ENCODE data around the gene ZFP36L1. TPM values are rescaled to one million over a fixed set of nuclear protein-coding genes. Genes with fewer than 3 reads are reported as not detected.

The ZFP36L1 gene
- total RNA-seq, 1 donor from 2014 or later, result 180 TPM

- H3K27ac Mint-ChIP-seq (ENCODE audit: unreplicated experiment), result peak overlapping the region; percentile 92
- H3K9me3 Mint-ChIP-seq (ENCODE audit: low read depth), result peaks cover 24% of the 10 kb centered on the region
- H3K4me1 Mint-ChIP-seq (ENCODE audit: low read depth), result peaks cover 64% of the 10 kb centered on the region
- H3K36me3 Mint-ChIP-seq (ENCODE audit: low read depth), result peaks cover 15% of the 10 kb centered on the region
- TF ChIP-seq CTCF (IDR thresholded peaks at IDR 0.05), result no peak
- no peak for DNase-seq (ENCODE audit: low spot score)
- no peak overlapping the region for H3K4me3 Mint-ChIP-seq (ENCODE audit: unreplicated experiment)
- H3K27me3 Mint-ChIP-seq (ENCODE audit: low read depth), result no peaks in the 10 kb centered on the region
Observed at GRCh38 chr14:68800953-68801352, 8.1 kb upstream of the ZFP36L1 start.

GRCh38 chr14:68800390-68800789 is 7.5 kb upstream of the ZFP36L1 start:
- Mint-ChIP-seq H3K4me3 (ENCODE audit: unreplicated experiment) (no peak overlapping the region), H3K27me3 (ENCODE audit: low read depth) (no peaks in the 10 kb centered on the region), H3K9me3 (ENCODE audit: low read depth) (peaks cover 24% of the 10 kb centered on the region), H3K36me3 (ENCODE audit: low read depth) (peaks cover 15% of the 10 kb centered on the region), H3K27ac (ENCODE audit: unreplicated experiment) (peak overlapping the region; percentile 92), H3K4me1 (ENCODE audit: low read depth) (peaks cover 59% of the 10 kb centered on the region)
- no peak for DNase-seq (ENCODE audit: low spot score)
- TF ChIP-seq CTCF (IDR thresholded peaks at IDR 0.05), result no peak

GRCh38 chr14:68798621-68799020 is 5.8 kb upstream of the ZFP36L1 start:
- no peaks in the 10 kb centered on the region for H3K27me3 Mint-ChIP-seq (ENCODE audit: low read depth)
- peak overlapping the region; percentile 45 for H3K27ac Mint-ChIP-seq (ENCODE audit: unreplicated experiment)
- no peak for TF ChIP-seq CTCF (IDR thresholded peaks at IDR 0.05)
- no peak for DNase-seq (ENCODE audit: low spot score)
- H3K9me3 Mint-ChIP-seq (ENCODE audit: low read depth), result peaks cover 21% of the 10 kb centered on the region
- peaks cover 68% of the 10 kb centered on the region for H3K4me1 Mint-ChIP-seq (ENCODE audit: low read depth)
- peaks cover 13% of the 10 kb centered on the region for H3K36me3 Mint-ChIP-seq (ENCODE audit: low read depth)
- no peak overlapping the region for H3K4me3 Mint-ChIP-seq (ENCODE audit: unreplicated experiment)

GRCh38 chr14:68797121-68797670 is 4.3 kb upstream of the ZFP36L1 start:
- H3K9me3 Mint-ChIP-seq (ENCODE audit: low read depth), result peaks cover 19% of the 10 kb centered on the region
- H3K27ac Mint-ChIP-seq (ENCODE audit: unreplicated experiment), result peak overlapping the region; percentile 99
- peaks cover 68% of the 10 kb centered on the region for H3K4me1 Mint-ChIP-seq (ENCODE audit: low read depth)
- TF ChIP-seq CTCF (IDR thresholded peaks at IDR 0.05), result no peak
- H3K4me3 Mint-ChIP-seq (ENCODE audit: unreplicated experiment), result peak overlapping the region; percentile 90
- DNase-seq (ENCODE audit: low spot score), result no peak
- H3K27me3 Mint-ChIP-seq (ENCODE audit: low read depth), result no peaks in the 10 kb centered on the region
- H3K36me3 Mint-ChIP-seq (ENCODE audit: low read depth), result peaks cover 14% of the 10 kb centered on the region

GRCh38 chr14:68796418-68797101 is 3.7 kb upstream of the ZFP36L1 start:
- H3K4me3 Mint-ChIP-seq (ENCODE audit: unreplicated experiment), result peak overlapping the region; percentile 90
- DNase-seq (ENCODE audit: low spot score), result no peak
- no peaks in the 10 kb centered on the region for H3K27me3 Mint-ChIP-seq (ENCODE audit: low read depth)
- peaks cover 12% of the 10 kb centered on the region for H3K36me3 Mint-ChIP-seq (ENCODE audit: low read depth)
- no peak for TF ChIP-seq CTCF (IDR thresholded peaks at IDR 0.05)
- peaks cover 12% of the 10 kb centered on the region for H3K9me3 Mint-ChIP-seq (ENCODE audit: low read depth)
- peak overlapping the region; percentile 99 for H3K27ac Mint-ChIP-seq (ENCODE audit: unreplicated experiment)
- H3K4me1 Mint-ChIP-seq (ENCODE audit: low read depth), result peaks cover 61% of the 10 kb centered on the region
